Fibroblast of lung (primary cell): ENCODE measurements around the gene SEMA4D. TPM values are rescaled to one million over a fixed set of nuclear protein-coding genes. Genes with fewer than 3 reads are reported as not detected.
"Not testable (repeated sequence)": the region's sequence is repeated elsewhere in the genome, so short reads cannot be mapped to it uniquely, and the experiment has no call there.

Experiments used
- DNase-seq, 2 donors: peaks; one replicate each; pipeline versions ENCODE4 v3.0.0 to v3.0.0-alpha.2; 2010; ENCODE audit warnings: low read depth in 2 of 2
- H2AFZ ChIP-seq: 2 replicates; pipeline ENCODE4 v1.5.1; 2012; ENCODE audit warnings: low read length, control low read depth, inconsistent platforms
- H3K27ac ChIP-seq: 2 replicates; pipeline ENCODE4 v1.5.1; 2011; ENCODE audit warnings: low read length, control low read depth; ENCODE audit not compliant: insufficient read depth
- H3K27me3 ChIP-seq: 2 replicates; pipeline ENCODE4 v1.5.1; 2011; ENCODE audit warnings: mild to moderate bottlenecking, low read length; ENCODE audit not compliant: control insufficient read depth, insufficient read depth
- H3K36me3 ChIP-seq: 2 replicates; pipeline ENCODE4 v1.5.1; 2011; ENCODE audit warnings: low read length; ENCODE audit not compliant: control insufficient read depth, insufficient read depth
- H3K4me1 ChIP-seq: 2 replicates; pipeline ENCODE4 v1.5.1; 2011; ENCODE audit warnings: low read length; ENCODE audit not compliant: control insufficient read depth, insufficient read depth; ENCODE audit errors: extremely low read depth
- H3K4me2 ChIP-seq: 2 replicates; pipeline ENCODE4 v1.5.1; 2011; ENCODE audit warnings: low read length, control low read depth; ENCODE audit not compliant: insufficient read depth; ENCODE audit errors: extremely low read depth
- H3K4me3 ChIP-seq, 4 experiments: fragments of 200-600 bp in 1 of 4; sonication (generic) in 1 of 4; replicated peaks in 1 of 4; 2 replicates each; pipeline ENCODE4 v1.5.1; 2011 to 2016; ENCODE audit warnings: low read length in 4 of 4, low read depth in 3 of 4, mild to moderate bottlenecking in 3 of 4, control low read depth in 2 of 4, inconsistent platforms in 1 of 4, mixed read lengths in 1 of 4; ENCODE audit not compliant: insufficient read depth in 1 of 4; ENCODE audit errors: control extremely low read depth in 1 of 4
- H3K79me2 ChIP-seq: 2 replicates; pipeline ENCODE4 v1.5.1; 2012; ENCODE audit warnings: mild to moderate bottlenecking, low read length, inconsistent platforms; ENCODE audit not compliant: control insufficient read depth, insufficient read depth
- H3K9ac ChIP-seq: 2 replicates; pipeline ENCODE4 v1.5.1; 2011; ENCODE audit warnings: mild to moderate bottlenecking, low read length, control low read depth; ENCODE audit not compliant: insufficient read depth
- H3K9me3 ChIP-seq: 2 replicates; pipeline ENCODE4 v1.5.1; 2012; ENCODE audit warnings: low read depth, low read length; ENCODE audit not compliant: control insufficient read depth, insufficient read depth
- H4K20me1 ChIP-seq: 2 replicates; pipeline ENCODE4 v1.5.1; 2011; ENCODE audit warnings: low read length; ENCODE audit not compliant: control insufficient read depth, insufficient read depth; ENCODE audit errors: extremely low read depth
- EZH2 ChIP-seq: IDR thresholded peaks from 2 replicates; pipeline ENCODE4 v1.5.1; 2012; ENCODE audit warnings: low read length, control low read depth, mild to moderate bottlenecking; ENCODE audit errors: missing control alignments
- polyA plus RNA-seq, 2 donors: library from polyadenylated mRNA; depleted of rRNA in 1 of 2; stranded (reverse) in 1 of 2; unstranded in 1 of 2; fragments of >200 nt; gene quantifications; 2 replicates each; pipeline ENCODE4 v1.2.1, GENCODE V29; 2011 to 2012; ENCODE audit warnings: missing spikeins in 1 of 2
- total RNA-seq: library from RNA; depleted of rRNA; stranded (reverse); fragments of >200 nt; gene quantifications from 2 replicates; pipeline ENCODE4 v1.2.1, GENCODE V29; 2014
- TF ChIP-seq, protein P1 (sequence below), 2 donors: IDR thresholded peaks in 1 of 2; conservative IDR thresholded peaks in 1 of 2; 1 replicate in 1 of 2; 2 replicates in 1 of 2; pipeline ENCODE4 v1.5.1; 2011 to 2012; ENCODE audit warnings: low read length in 2 of 2, control low read depth in 1 of 2, inconsistent platforms in 1 of 2, low read depth in 1 of 2, mild to moderate bottlenecking in 1 of 2

Gene SEMA4D
- total and polyA plus RNA-seq, 2 donors (not counting 1 experiment from before 2014, with no cell fraction given), result 0.67 to 2.6 TPM

- Histone ChIP-seq H3K4me1 (no peaks in the 10 kb centered on the region), H3K4me3 (no peak overlapping the region), H3K27me3 (no peaks in the 10 kb centered on the region), H3K4me2 (no peak overlapping the region), H2AFZ (no peak overlapping the region), H3K9me3 (no peaks in the 10 kb centered on the region), H3K27ac (no peak overlapping the region), H3K79me2 (no peaks in the 10 kb centered on the region), H3K9ac (no peak overlapping the region), H4K20me1 (no peaks in the 10 kb centered on the region), H3K36me3 (peaks cover 17% of the 10 kb centered on the region)
- TF ChIP-seq, protein P1, sequence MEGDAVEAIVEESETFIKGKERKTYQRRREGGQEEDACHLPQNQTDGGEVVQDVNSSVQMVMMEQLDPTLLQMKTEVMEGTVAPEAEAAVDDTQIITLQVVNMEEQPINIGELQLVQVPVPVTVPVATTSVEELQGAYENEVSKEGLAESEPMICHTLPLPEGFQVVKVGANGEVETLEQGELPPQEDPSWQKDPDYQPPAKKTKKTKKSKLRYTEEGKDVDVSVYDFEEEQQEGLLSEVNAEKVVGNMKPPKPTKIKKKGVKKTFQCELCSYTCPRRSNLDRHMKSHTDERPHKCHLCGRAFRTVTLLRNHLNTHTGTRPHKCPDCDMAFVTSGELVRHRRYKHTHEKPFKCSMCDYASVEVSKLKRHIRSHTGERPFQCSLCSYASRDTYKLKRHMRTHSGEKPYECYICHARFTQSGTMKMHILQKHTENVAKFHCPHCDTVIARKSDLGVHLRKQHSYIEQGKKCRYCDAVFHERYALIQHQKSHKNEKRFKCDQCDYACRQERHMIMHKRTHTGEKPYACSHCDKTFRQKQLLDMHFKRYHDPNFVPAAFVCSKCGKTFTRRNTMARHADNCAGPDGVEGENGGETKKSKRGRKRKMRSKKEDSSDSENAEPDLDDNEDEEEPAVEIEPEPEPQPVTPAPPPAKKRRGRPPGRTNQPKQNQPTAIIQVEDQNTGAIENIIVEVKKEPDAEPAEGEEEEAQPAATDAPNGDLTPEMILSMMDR (conservative IDR thresholded peaks at IDR 0.05 in 1 of 2, IDR thresholded peaks at IDR 0.05 in 1 of 2; ENCODE audit: low read depth in 1 of 2, low read length in 2 of 2), result no peak
- no peak for TF ChIP-seq EZH2
- no peak for DNase-seq
Observed at GRCh38 chr9:89345476-89345875, 152.4 kb downstream of the SEMA4D start.

DNA sequence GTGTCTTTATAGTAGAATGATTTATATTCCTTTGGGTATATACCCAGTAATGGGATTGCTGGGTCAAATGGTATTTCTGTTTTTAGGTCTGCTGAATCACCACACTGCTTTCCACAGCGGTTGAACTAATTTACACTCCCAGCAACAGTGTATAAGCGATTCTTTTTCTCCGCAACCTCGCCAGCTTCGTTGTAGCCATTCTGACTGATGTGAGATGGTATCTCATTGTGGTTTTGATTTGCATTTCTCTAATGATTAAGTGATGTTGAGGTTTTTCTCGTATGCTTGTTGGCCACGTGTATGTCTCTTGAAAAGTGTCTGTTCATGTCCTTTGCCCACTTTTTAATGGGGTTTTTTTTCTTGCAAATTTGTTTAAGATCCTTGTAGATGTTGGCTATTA, 154.1 kb downstream of the SEMA4D start:
- H3K27me3 ChIP-seq, H3K79me2 ChIP-seq, H3K9ac ChIP-seq, H2AFZ ChIP-seq, H3K9me3 ChIP-seq, H3K4me2 ChIP-seq, H3K4me1 ChIP-seq, H4K20me1 ChIP-seq, H3K4me3 ChIP-seq, H3K27ac ChIP-seq: not testable (repeated sequence)
- DNase-seq, result peak in 1 of 2 donors; percentile 80
- H3K36me3 ChIP-seq, result peaks cover 10% of the 10 kb centered on the region

DNA sequence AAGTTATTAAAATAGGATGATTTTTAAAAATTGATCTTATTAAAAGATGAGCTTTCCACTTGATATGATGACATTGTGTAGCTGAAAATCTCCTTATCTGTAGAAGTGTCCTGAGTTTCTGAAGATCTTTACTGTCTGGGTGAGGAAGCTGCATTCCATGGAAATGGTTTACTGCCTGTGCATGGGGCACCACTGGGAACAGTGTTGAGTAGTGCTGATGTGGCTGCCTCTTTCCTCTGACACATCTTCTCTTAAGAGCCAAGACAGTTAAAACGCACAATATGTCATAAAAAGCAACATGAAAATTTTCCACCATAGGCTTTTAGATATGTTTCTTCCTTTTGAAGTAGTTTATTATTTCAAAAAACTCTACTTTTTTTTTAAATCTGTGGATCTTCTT, 155.0 kb downstream of the SEMA4D start:
- Histone ChIP-seq H4K20me1 (no peaks in the 10 kb centered on the region), H2AFZ (no peak overlapping the region), H3K27ac (no peak overlapping the region), H3K27me3 (no peaks in the 10 kb centered on the region), H3K9me3 (no peaks in the 10 kb centered on the region), H3K9ac (no peak overlapping the region), H3K4me1 (no peaks in the 10 kb centered on the region), H3K79me2 (no peaks in the 10 kb centered on the region), H3K36me3 (peaks cover 7% of the 10 kb centered on the region), H3K4me2 (no peak overlapping the region), H3K4me3 (no peak overlapping the region)
- DNase-seq, result no peak
- no peak for TF ChIP-seq EZH2
- TF ChIP-seq, protein P1 (conservative IDR thresholded peaks at IDR 0.05 in 1 of 2, IDR thresholded peaks at IDR 0.05 in 1 of 2; ENCODE audit: low read depth in 1 of 2, low read length in 2 of 2), result no peak

DNA sequence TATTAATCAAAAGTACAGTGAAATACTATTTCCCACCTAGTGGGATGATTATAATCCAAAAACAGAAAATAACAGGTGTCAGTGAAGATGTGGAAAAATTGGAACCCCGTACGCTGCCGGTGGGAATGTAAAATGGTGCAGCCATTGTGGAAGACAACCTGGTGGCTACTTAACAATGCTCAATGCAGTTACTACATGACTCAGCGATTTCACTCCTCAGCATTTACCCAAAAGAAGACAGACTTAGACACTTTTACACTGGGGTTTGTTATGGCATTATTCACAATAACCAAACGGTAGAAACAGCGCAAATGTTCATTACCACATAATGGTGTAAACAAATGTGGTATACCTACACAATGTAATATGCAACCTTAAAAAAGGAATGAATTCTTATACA, 155.7 kb downstream of the SEMA4D start:
- Histone ChIP-seq H4K20me1 (no peaks in the 10 kb centered on the region), H3K4me2 (no peak overlapping the region), H3K9ac (no peak overlapping the region), H2AFZ (no peak overlapping the region), H3K4me1 (no peaks in the 10 kb centered on the region), H3K27ac (no peak overlapping the region), H3K27me3 (no peaks in the 10 kb centered on the region), H3K79me2 (no peaks in the 10 kb centered on the region), H3K9me3 (no peaks in the 10 kb centered on the region), H3K36me3 (peaks cover 7% of the 10 kb centered on the region), H3K4me3 (no peak overlapping the region)
- no peak for TF ChIP-seq EZH2
- TF ChIP-seq, protein P1 (conservative IDR thresholded peaks at IDR 0.05 in 1 of 2, IDR thresholded peaks at IDR 0.05 in 1 of 2; ENCODE audit: low read depth in 1 of 2, low read length in 2 of 2), result no peak
- no peak for DNase-seq
